HUES48 (cell line): ENCODE data around the gene NAGA.
A peak's percentile ranks its signal among the peaks of the same experiment; 100 is the strongest.
"Not testable (repeated sequence)": the region's sequence is repeated elsewhere in the genome, so short reads cannot be mapped to it uniquely, and the experiment has no call there.

Experiments used
- H3K27ac ChIP-seq: one replicate; pipeline ENCODE4 v1.7.0; 2013; ENCODE audit warnings: low read depth, low read length, inconsistent platforms
- H3K27me3 ChIP-seq: 2 replicates; pipeline ENCODE4 v1.6.1; 2013; ENCODE audit warnings: mild to moderate bottlenecking, low read length; ENCODE audit not compliant: control insufficient read depth, insufficient read depth
- H3K36me3 ChIP-seq: 2 replicates; pipeline ENCODE4 v1.6.1; 2013; ENCODE audit warnings: low read length; ENCODE audit not compliant: control insufficient read depth, insufficient read depth
- H3K4me1 ChIP-seq: 2 replicates; pipeline ENCODE4 v1.6.1; 2013; ENCODE audit warnings: mild to moderate bottlenecking, low read length; ENCODE audit not compliant: control insufficient read depth, insufficient read depth
- H3K4me3 ChIP-seq: 2 replicates; pipeline ENCODE4 v1.5.1; 2013; ENCODE audit warnings: mild to moderate bottlenecking, low read depth, low read length
- H3K9ac ChIP-seq: 2 replicates; pipeline ENCODE4 v1.6.1; 2013; ENCODE audit warnings: mild to moderate bottlenecking, low read depth, low read length, moderate library complexity
- H3K9me3 ChIP-seq: 2 replicates; pipeline ENCODE4 v1.6.1; 2013; ENCODE audit warnings: low read length; ENCODE audit not compliant: control insufficient read depth, insufficient read depth

NAGA gene

GRCh38 chr22:42074846-42075676 is 4.4 kb upstream of the NAGA start:
- Histone ChIP-seq H3K27ac (no peak overlapping the region), H3K4me3 (peak overlapping the region; percentile 56; the same call in 1 of the 2 replicates), H3K4me1 (peaks cover 9% of the 10 kb centered on the region), H3K27me3 (peaks cover 7% of the 10 kb centered on the region; the same call in 1 of the 2 replicates), H3K9me3 (no peaks in the 10 kb centered on the region), H3K9ac (no peak overlapping the region), H3K36me3 (peaks cover 4% of the 10 kb centered on the region; the same call in 1 of the 2 replicates)

- H3K27ac ChIP-seq = no peak within 1 kb of the TSS
- H3K36me3 ChIP-seq = peaks cover 4% of the 10 kb centered on the region; the same call in 1 of the 2 replicates
- H3K4me3 ChIP-seq = peak within 1 kb of the TSS; percentile 56
These were observed 3.7 kb upstream of the NAGA start, which contains the start of gene PHETA2 for GRCh38 chr22:42074132-42074811. TSS of gene PHETA2 (plus strand) at chr22:42074248. CDS start at chr22:42077294, 3,046 bp downstream.

GRCh38 chr22:42073621-42074041 is 3.0 kb upstream of the NAGA start:
- Histone ChIP-seq H3K4me1 (peaks cover 9% of the 10 kb centered on the region), H3K4me3 (peak overlapping the region; percentile 56; the same call in 1 of the 2 replicates), H3K9ac (peak overlapping the region; percentile 64; the same call in 1 of the 2 replicates)

More at GRCh38 chr22:42074132-42074811, 3.7 kb upstream of the NAGA start, which contains the start of gene PHETA2:
- Histone ChIP-seq H3K9ac (peak within 1 kb of the TSS; percentile 64; the same call in 1 of the 2 replicates), H3K27me3 (peaks cover 7% of the 10 kb centered on the region; the same call in 1 of the 2 replicates), H3K9me3 (no peaks in the 10 kb centered on the region), H3K4me1 (peaks cover 13% of the 10 kb centered on the region)

GRCh38 chr22:42072606-42073330 is 2.2 kb upstream of the NAGA start:
- Histone ChIP-seq H3K27ac (no peak overlapping the region), H3K4me1 (peaks cover 9% of the 10 kb centered on the region), H3K36me3 (peaks cover 9% of the 10 kb centered on the region), H3K9me3 (no peaks in the 10 kb centered on the region), H3K4me3 (no peak overlapping the region), H3K9ac (no peak overlapping the region), H3K27me3 (peaks cover 7% of the 10 kb centered on the region; the same call in 1 of the 2 replicates)

More at GRCh38 chr22:42073621-42074041, 3.0 kb upstream of the NAGA start:
- peaks cover 7% of the 10 kb centered on the region; the same call in 1 of the 2 replicates for H3K27me3 ChIP-seq
- no peaks in the 10 kb centered on the region for H3K9me3 ChIP-seq
- peaks cover 4% of the 10 kb centered on the region; the same call in 1 of the 2 replicates for H3K36me3 ChIP-seq
- no peak overlapping the region for H3K27ac ChIP-seq

- H3K9ac ChIP-seq, H3K9me3 ChIP-seq, H3K27me3 ChIP-seq, H3K4me1 ChIP-seq, H3K27ac ChIP-seq: not testable (repeated sequence)
- H3K4me3 ChIP-seq = peak overlapping the region; percentile 64; the same call in 1 of the 2 replicates
- peaks cover 12% of the 10 kb centered on the region; the same call in 1 of the 2 replicates for H3K36me3 ChIP-seq
These were observed 896 bp upstream of the NAGA start for GRCh38 chr22:42071508-42071907.

- H3K4me1 ChIP-seq = peaks cover 19% of the 10 kb centered on the region
- H3K27ac ChIP-seq = peak overlapping the region; percentile 59
These were observed 653 bp downstream of the NAGA start for GRCh38 chr22:42069801-42070516.

GRCh38 chr22:42068291-42068690 is 2.3 kb downstream of the NAGA start:
- H3K9ac ChIP-seq = no peak overlapping the region
- no peak overlapping the region for H3K4me3 ChIP-seq
- H3K4me1 ChIP-seq = peaks cover 23% of the 10 kb centered on the region
- H3K9me3 ChIP-seq = no peaks in the 10 kb centered on the region
- H3K36me3 ChIP-seq = peaks cover 17% of the 10 kb centered on the region; the same call in 1 of the 2 replicates
- H3K27me3 ChIP-seq = peaks cover 1% of the 10 kb centered on the region; the same call in 1 of the 2 replicates
- H3K27ac ChIP-seq = no peak overlapping the region

More at GRCh38 chr22:42069801-42070516, 653 bp downstream of the NAGA start:
- Histone ChIP-seq H3K36me3 (peaks cover 17% of the 10 kb centered on the region; the same call in 1 of the 2 replicates), H3K9ac (no peak overlapping the region), H3K27me3 (peaks cover 7% of the 10 kb centered on the region; the same call in 1 of the 2 replicates), H3K9me3 (no peaks in the 10 kb centered on the region), H3K4me3 (peak overlapping the region; percentile 64)

- Histone ChIP-seq H3K4me3 (no peak overlapping the region), H3K36me3 (peaks cover 19% of the 10 kb centered on the region; the same call in 1 of the 2 replicates), H3K9ac (no peak overlapping the region), H3K4me1 (peaks cover 23% of the 10 kb centered on the region), H3K27ac (no peak overlapping the region), H3K9me3 (no peaks in the 10 kb centered on the region), H3K27me3 (no peaks in the 10 kb centered on the region)
These were observed 2.9 kb downstream of the NAGA start for GRCh38 chr22:42067671-42068251.

- Histone ChIP-seq H3K4me3 (no peak overlapping the region), H3K36me3 (peaks cover 25% of the 10 kb centered on the region; the same call in 1 of the 2 replicates), H3K9ac (no peak overlapping the region), H3K27ac (no peak overlapping the region), H3K4me1 (peaks cover 23% of the 10 kb centered on the region), H3K27me3 (no peaks in the 10 kb centered on the region), H3K9me3 (no peaks in the 10 kb centered on the region)
These were observed 3.7 kb downstream of the NAGA start for GRCh38 chr22:42066937-42067336.
